Small intestine (tissue), 16 donors: ENCODE data around the gene PQBP1. TPM values are rescaled to one million over a fixed set of nuclear protein-coding genes. Genes with fewer than 3 reads are reported as not detected.
"Not testable (repeated sequence)": the region's sequence is repeated elsewhere in the genome, so short reads cannot be mapped to it uniquely, and the experiment has no call there.

Experiments used
- DNase-seq, 2 donors: peaks; one replicate each; pipeline versions ENCODE4 v3.0.0 to v3.0.0-alpha.2; 2013
- FAIRE-seq: peaks from 2 replicates; lab custom pipeline; 2012; peaks lifted over from hg19 to GRCh38; lab: Jason Lieb, UNC
- H3K27ac ChIP-seq, 3 donors: one replicate each; pipeline ENCODE4 v1.5.1; 2013; ENCODE audit warnings: low read length in 2 of 3, mild to moderate bottlenecking in 2 of 3, control low read depth in 1 of 3, inconsistent platforms in 1 of 3, low read depth in 1 of 3, moderate library complexity in 1 of 3
- H3K27me3 ChIP-seq, 3 donors: one replicate each; pipeline ENCODE4 v1.6.1; 2013; ENCODE audit warnings: low read length in 3 of 3, inconsistent platforms in 1 of 3; ENCODE audit not compliant: control insufficient read depth in 3 of 3, insufficient read depth in 3 of 3
- H3K36me3 ChIP-seq, 3 donors: one replicate each; pipeline ENCODE4 v1.6.1; 2013; ENCODE audit warnings: low read length in 3 of 3, inconsistent platforms in 1 of 3, low read depth in 1 of 3, mild to moderate bottlenecking in 1 of 3, moderate library complexity in 1 of 3; ENCODE audit not compliant: control insufficient read depth in 3 of 3, insufficient read depth in 2 of 3
- H3K4me1 ChIP-seq, 3 donors: one replicate each; pipeline ENCODE4 v1.6.1; 2013; ENCODE audit warnings: low read length in 2 of 3, inconsistent platforms in 1 of 3, low read depth in 1 of 3, mild to moderate bottlenecking in 1 of 3, moderate library complexity in 1 of 3; ENCODE audit not compliant: control insufficient read depth in 3 of 3, insufficient read depth in 2 of 3
- H3K4me3 ChIP-seq, 3 donors: one replicate each; pipeline ENCODE4 v1.5.1; 2013; ENCODE audit warnings: low read length in 3 of 3, control low read depth in 1 of 3, inconsistent platforms in 1 of 3, low read depth in 1 of 3, mild to moderate bottlenecking in 1 of 3, moderate library complexity in 1 of 3
- H3K9me3 ChIP-seq, 2 donors: one replicate each; pipeline ENCODE4 v1.6.1; 2013; ENCODE audit warnings: low read depth in 1 of 2, low read length in 1 of 2; ENCODE audit not compliant: control insufficient read depth in 2 of 2, insufficient read depth in 1 of 2
- WGBS, 3 donors: extraction: QIAGEN DNeasy Blood & Tissue Kit; methylation state at CpG; one replicate each; pipeline ENCODE4 v1.1.7; 2013; 5-methylcytosine and 5-hydroxymethylcytosine counted together
- long read RNA-seq, 10 donors: transcript quantifications; one replicate each; lab custom pipeline, GENCODE V29; 2026
- polyA plus RNA-seq, 4 donors: library from polyadenylated mRNA; stranded (reverse) in 3 of 4; unstranded in 1 of 4; fragments of 200-250 nt in 3 of 4; fragments of 120-200 nt in 1 of 4; gene quantifications; one replicate each; pipeline versions ENCODE4 v1.2.1 to v1.2.3, GENCODE V29; 2013
- donor health status: healthy with polysubstance abuse.
- donor health status: control.
- donor health status: control.
- donor health status: Bipolar disorder and iron deficiency.
- donor health status: healthy.

Gene PQBP1
- 100 to 1,000 TPM in 2 of 4 donors, 10 to 100 TPM in 2; 77.8 to 186 (median 109) TPM for polyA plus RNA-seq
- long read RNA-seq, donor 1, transcript PQBP1-216 (7 exons, 938 nt): minor isoform, 11 of 89 reads
- long read RNA-seq, donor 1, transcript PQBP1-207 (7 exons, 1,020 nt): major isoform, 34 of 89 reads
- long read RNA-seq, donor 1, partial matches to known transcripts: 32 of 89 reads
- long read RNA-seq, donor 1, other reads (novel, unspliced or antisense): 5 of 89 reads
- long read RNA-seq, donor 2, transcript PQBP1-207 (7 exons, 1,020 nt): major isoform, 11 of 20 reads
- long read RNA-seq, donor 2, partial matches to known transcripts: 5 of 20 reads
- long read RNA-seq, donor 2, other reads (novel, unspliced or antisense): 0 of 20 reads
- long read RNA-seq, donor 3, transcript PQBP1-203 (7 exons, 1,056 nt): major isoform, 8 of 18 reads
- long read RNA-seq, donor 3, partial matches to known transcripts: 6 of 18 reads
- long read RNA-seq, donor 3, other reads (novel, unspliced or antisense): 0 of 18 reads
- long read RNA-seq, donor 4: 0 reads
- long read RNA-seq, donor 5, transcript PQBP1-207 (7 exons, 1,020 nt): major isoform, 6 of 11 reads
- long read RNA-seq, donor 5, partial matches to known transcripts: 0 of 11 reads
- long read RNA-seq, donor 5, other reads (novel, unspliced or antisense): 0 of 11 reads
- long read RNA-seq, donor 6, transcript PQBP1-207 (7 exons, 1,020 nt): major isoform, 15 of 33 reads
- long read RNA-seq, donor 6, partial matches to known transcripts: 10 of 33 reads
- long read RNA-seq, donor 6, other reads (novel, unspliced or antisense): 0 of 33 reads
- long read RNA-seq, donor 7, transcript PQBP1-216 (7 exons, 938 nt): major isoform, 16 of 36 reads
- long read RNA-seq, donor 7, transcript PQBP1-207 (7 exons, 1,020 nt): minor isoform, 9 of 36 reads
- long read RNA-seq, donor 7, partial matches to known transcripts: 10 of 36 reads
- long read RNA-seq, donor 7, other reads (novel, unspliced or antisense): 0 of 36 reads
- long read RNA-seq, donor 8, transcript PQBP1-207 (7 exons, 1,020 nt): major isoform, 6 of 6 reads
- long read RNA-seq, donor 8, partial matches to known transcripts: 0 of 6 reads
- long read RNA-seq, donor 8, other reads (novel, unspliced or antisense): 0 of 6 reads
- long read RNA-seq, donor 9, partial matches to known transcripts: 0 of 10 reads
- long read RNA-seq, donor 9, other reads (novel, unspliced or antisense): 0 of 10 reads
- long read RNA-seq, donor 10, transcript PQBP1-207 (7 exons, 1,020 nt): major isoform, 22 of 42 reads
- long read RNA-seq, donor 10, transcript PQBP1-216 (7 exons, 938 nt): minor isoform, 7 of 42 reads
- long read RNA-seq, donor 10, partial matches to known transcripts: 0 of 42 reads
- long read RNA-seq, donor 10, other reads (novel, unspliced or antisense): 7 of 42 reads

- H3K9me3 ChIP-seq: no peaks in the 10 kb centered on the region
- H3K36me3 ChIP-seq: peaks cover 0 to 49% (median 4%) of the 10 kb centered on the region in 3 donors
- peak within 1 kb of the TSS; percentile 82 to 100 (median 99) for H3K27ac ChIP-seq
- FAIRE-seq: peak; percentile 26
- peak within 1 kb of the TSS; percentile 70 to 95 (median 70) for H3K4me3 ChIP-seq
- 1 to 54% (median 6%) methylated on average over 41 to 49 of the region's 49 CpGs for WGBS, 3 donors
- peaks cover 0 to 9% (median 6%) of the 10 kb centered on the region in 3 donors for H3K4me1 ChIP-seq
- peak; percentile 94 for DNase-seq
- no peaks in the 10 kb centered on the region for H3K27me3 ChIP-seq
Measured at GRCh38 chrX:48897625-48898306, at the start of gene PQBP1, which contains the start of gene TIMM17B. TSS of gene PQBP1 (plus strand) at chrX:48897930. CDS start at chrX:48898510, 580 bp downstream. TSS of gene TIMM17B (minus strand) at chrX:48897768. CDS start at chrX:48897749, 19 bp downstream.

GRCh38 chrX:48848847-48849246 is 48.9 kb upstream of the PQBP1 start:
- no peak for DNase-seq
- no peaks in the 10 kb centered on the region for H3K27me3 ChIP-seq
- WGBS, 3 donors: 31 to 46% (median 35%) methylated on average over 1 of the region's 1 CpG
- H3K4me3 ChIP-seq: no peak overlapping the region
- no peaks in the 10 kb centered on the region for H3K36me3 ChIP-seq
- no peak overlapping the region for H3K27ac ChIP-seq
- no peak for FAIRE-seq
- no peaks in the 10 kb centered on the region for H3K9me3 ChIP-seq
- no peaks in the 10 kb centered on the region for H3K4me1 ChIP-seq

- DNase-seq (no peak), FAIRE-seq (no peak)
- 75 to 94% (median 86%) methylated on average over 5 to 7 of the region's 7 CpGs for WGBS, 3 donors
- Histone ChIP-seq H3K4me1 (no peaks in the 10 kb centered on the region), H3K4me3 (no peak overlapping the region), H3K27ac (peak overlapping the region in 1 of 3 donors; percentile 38), H3K27me3 (no peaks in the 10 kb centered on the region), H3K9me3 (no peaks in the 10 kb centered on the region), H3K36me3 (no peaks in the 10 kb centered on the region)
Measured at GRCh38 chrX:48852857-48853256, 44.9 kb upstream of the PQBP1 start.

- not testable (repeated sequence) for H3K4me3 ChIP-seq, DNase-seq, H3K36me3 ChIP-seq, H3K4me1 ChIP-seq, H3K27ac ChIP-seq, H3K27me3 ChIP-seq, FAIRE-seq, H3K9me3 ChIP-seq
Measured at GRCh38 chrX:48853494-48853893, 44.2 kb upstream of the PQBP1 start.

GRCh38 chrX:48854121-48854804 is 43.5 kb upstream of the PQBP1 start:
- H3K4me1 ChIP-seq, FAIRE-seq, H3K27ac ChIP-seq, H3K9me3 ChIP-seq, DNase-seq, H3K27me3 ChIP-seq, H3K4me3 ChIP-seq, H3K36me3 ChIP-seq: not testable (repeated sequence)
- 88 to 92% (median 90%) methylated on average over 12 of the region's 12 CpGs for WGBS, 3 donors

- H3K36me3 ChIP-seq: no peaks in the 10 kb centered on the region
- no peaks in the 10 kb centered on the region for H3K27me3 ChIP-seq
- no peak for FAIRE-seq
- H3K4me1 ChIP-seq: no peaks in the 10 kb centered on the region
- H3K9me3 ChIP-seq: no peaks in the 10 kb centered on the region
- WGBS, 3 donors: 35 to 47% (median 45%) methylated on average over 5 of the region's 5 CpGs
- H3K27ac ChIP-seq: no peak overlapping the region
- peak; percentile 6 to 10 for DNase-seq
- no peak overlapping the region for H3K4me3 ChIP-seq
Measured at GRCh38 chrX:48854898-48855297, 42.8 kb upstream of the PQBP1 start.

- Histone ChIP-seq H3K27ac (no peak overlapping the region), H3K4me3 (no peak overlapping the region), H3K27me3 (no peaks in the 10 kb centered on the region), H3K9me3 (no peaks in the 10 kb centered on the region), H3K4me1 (no peaks in the 10 kb centered on the region), H3K36me3 (no peaks in the 10 kb centered on the region)
- DNase-seq (no peak), FAIRE-seq (no peak)
- WGBS, 3 donors: 36 to 38% (median 36%) methylated on average over 4 of the region's 4 CpGs
Measured at GRCh38 chrX:48864210-48864609, 33.5 kb upstream of the PQBP1 start.
